HepG2 (cell line): ENCODE data around the gene KAZALD1. TPM values are rescaled to one million over a fixed set of nuclear protein-coding genes. Genes with fewer than 3 reads are reported as not detected.

Source experiments
- ADNP ChIP-seq: sonication (generic); formaldehyde crosslinking; IDR thresholded peaks from 2 replicates; pipeline ENCODE4 v1.4.0; 2020; ENCODE audit warnings: missing genetic modification reagents
- MIER3 ChIP-seq: IDR thresholded peaks from 2 replicates; pipeline ENCODE4 v1.6.1; 2016; ENCODE audit warnings: missing compliant biosample characterization, borderline replicate concordance
- NPAS2 ChIP-seq: sonication (generic); formaldehyde crosslinking; IDR thresholded peaks from 2 replicates; pipeline ENCODE4 v1.8.0; 2022; ENCODE audit warnings: mild to moderate bottlenecking, missing genetic modification reagents, borderline replicate concordance
- POLR2AphosphoS2 ChIP-seq: IDR thresholded peaks from 2 replicates; pipeline ENCODE4 v1.6.1; 2011; ENCODE audit warnings: low read depth, low read length, improper control_type of control experiment
- RORA ChIP-seq: sonication (generic); formaldehyde crosslinking; IDR thresholded peaks from 2 replicates; pipeline ENCODE4 v1.5.0; 2020; ENCODE audit warnings: mild to moderate bottlenecking, missing genetic modification reagents, moderate library complexity
- TBX2 ChIP-seq: sonication (generic); formaldehyde crosslinking; IDR thresholded peaks from 2 replicates; pipeline ENCODE4 v1.5.0; 2020; ENCODE audit warnings: missing genetic modification reagents, mild to moderate bottlenecking, borderline replicate concordance
- ZFX ChIP-seq: sonication (generic); formaldehyde crosslinking; IDR thresholded peaks from 2 replicates; pipeline ENCODE4 v1.4.0; 2020; ENCODE audit warnings: mild to moderate bottlenecking, low read depth, missing genetic modification reagents, moderate library complexity
- ZNF253 ChIP-seq: sonication (generic); formaldehyde crosslinking; IDR thresholded peaks from 2 replicates; pipeline ENCODE4 v1.8.0; 2022; ENCODE audit warnings: mild to moderate bottlenecking, missing genetic modification reagents, borderline replicate concordance
- ZNF431 ChIP-seq: sonication (generic); formaldehyde crosslinking; IDR thresholded peaks from 2 replicates; pipeline ENCODE4 v1.9.0; 2022; ENCODE audit warnings: missing genetic modification reagents, low read depth, mild to moderate bottlenecking, borderline replicate concordance
- ZNF432 ChIP-seq: sonication (generic); formaldehyde crosslinking; IDR thresholded peaks from 2 replicates; pipeline ENCODE4 v1.5.0; 2020; ENCODE audit warnings: missing genetic modification reagents, mild to moderate bottlenecking, borderline replicate concordance
- ZNF605 ChIP-seq: sonication (generic); formaldehyde crosslinking; IDR thresholded peaks from 2 replicates; pipeline ENCODE4 v1.8.0; 2022; ENCODE audit warnings: mild to moderate bottlenecking, missing genetic modification reagents
- ZNF724P ChIP-seq: sonication (generic); formaldehyde crosslinking; IDR thresholded peaks from 2 replicates; pipeline ENCODE4 v1.8.0; 2022; ENCODE audit warnings: missing genetic modification reagents, borderline replicate concordance
- ZNF879 ChIP-seq: sonication (generic); formaldehyde crosslinking; IDR thresholded peaks from 2 replicates; pipeline ENCODE4 v1.8.1; 2023; ENCODE audit warnings: missing genetic modification reagents
- polyA plus RNA-seq, 8 experiments: library from polyadenylated mRNA; depleted of rRNA in 3 of 8; stranded (reverse) in 7 of 8; unstranded in 1 of 8; fragments of >200 nt; fragmentation: Illumina TruSeq in 4 of 8; extraction: Trizol in 4 of 8; gene quantifications; 2 replicates each; pipeline versions ENCODE4 v1.2.1 to v1.2.3, GENCODE V29; 2011 to 2016; ENCODE audit warnings: low read depth in 4 of 8, missing spikeins in 1 of 8, mixed read lengths in 1 of 8; ENCODE audit not compliant: insufficient read depth in 1 of 8
- total RNA-seq, 5 experiments: library from RNA; depleted of rRNA; stranded (reverse); fragments of >200 nt; fragmentation: Illumina TruSeq; extraction: Trizol; gene quantifications; 2 replicates each; pipeline ENCODE4 v1.2.3, GENCODE V29; 2016; ENCODE audit warnings: low read depth in 1 of 5
- TF ChIP-seq, protein P1 (sequence below): sonication (generic); formaldehyde crosslinking; IDR thresholded peaks from 2 replicates; pipeline ENCODE4 v1.4.0; 2020; ENCODE audit warnings: missing genetic modification reagents, mild to moderate bottlenecking, borderline replicate concordance
- TF ChIP-seq, protein P2 (sequence below): conservative IDR thresholded peaks from 2 replicates; pipeline ENCODE4 v1.6.1; 2018; ENCODE audit warnings: missing genetic modification reagents
- TF ChIP-seq, protein P3 (sequence below): sonication (generic); formaldehyde crosslinking; IDR thresholded peaks from 2 replicates; pipeline ENCODE4 v1.8.0; 2022; ENCODE audit warnings: missing genetic modification reagents, mild to moderate bottlenecking, borderline replicate concordance
- TF ChIP-seq, protein P4 (sequence below): sonication (generic); formaldehyde crosslinking; IDR thresholded peaks from 2 replicates; pipeline ENCODE4 v1.8.0; 2022; ENCODE audit warnings: mild to moderate bottlenecking, missing genetic modification reagents, borderline replicate concordance
- TF ChIP-seq, protein P5 (sequence below): sonication (generic); formaldehyde crosslinking; IDR thresholded peaks from 2 replicates; pipeline ENCODE4 v1.5.1; 2020; ENCODE audit warnings: mild to moderate bottlenecking, moderate library complexity, missing genetic modification reagents

The KAZALD1 gene
- total and polyA plus RNA-seq, 2 of the 13 experiments (the other 11 are each of a cell fraction or from before 2014, with no cell fraction given), result 16.7 to 27.7 TPM

DNA sequence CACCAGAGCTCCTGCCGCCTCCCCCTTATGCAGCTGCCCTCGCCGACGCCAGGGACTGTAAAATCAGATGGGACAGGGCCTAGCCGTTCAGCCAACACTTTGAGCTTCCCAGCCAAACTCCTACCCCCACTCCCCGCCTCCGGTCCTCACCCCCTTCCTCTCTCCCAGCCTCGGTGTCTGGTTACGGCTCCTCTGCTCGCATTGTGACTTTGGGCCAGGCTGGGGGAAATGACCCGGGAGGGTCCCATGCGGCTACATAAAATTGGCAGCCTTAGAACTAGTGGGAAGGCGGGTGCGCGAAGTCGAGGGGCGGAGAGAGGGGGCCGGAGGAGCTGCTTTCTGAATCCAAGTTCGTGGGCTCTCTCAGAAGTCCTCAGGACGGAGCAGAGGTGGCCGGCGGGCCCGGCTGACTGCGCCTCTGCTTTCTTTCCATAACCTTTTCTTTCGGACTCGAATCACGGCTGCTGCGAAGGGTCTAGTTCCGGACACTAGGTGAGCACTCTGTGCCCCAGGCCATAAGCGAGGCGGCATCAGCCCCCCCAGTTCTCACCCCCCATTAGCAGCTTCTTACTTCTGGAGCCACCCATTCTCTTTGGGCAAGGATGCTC is at the start of gene KAZALD1 (continued):
- TF ChIP-seq, protein P1, sequence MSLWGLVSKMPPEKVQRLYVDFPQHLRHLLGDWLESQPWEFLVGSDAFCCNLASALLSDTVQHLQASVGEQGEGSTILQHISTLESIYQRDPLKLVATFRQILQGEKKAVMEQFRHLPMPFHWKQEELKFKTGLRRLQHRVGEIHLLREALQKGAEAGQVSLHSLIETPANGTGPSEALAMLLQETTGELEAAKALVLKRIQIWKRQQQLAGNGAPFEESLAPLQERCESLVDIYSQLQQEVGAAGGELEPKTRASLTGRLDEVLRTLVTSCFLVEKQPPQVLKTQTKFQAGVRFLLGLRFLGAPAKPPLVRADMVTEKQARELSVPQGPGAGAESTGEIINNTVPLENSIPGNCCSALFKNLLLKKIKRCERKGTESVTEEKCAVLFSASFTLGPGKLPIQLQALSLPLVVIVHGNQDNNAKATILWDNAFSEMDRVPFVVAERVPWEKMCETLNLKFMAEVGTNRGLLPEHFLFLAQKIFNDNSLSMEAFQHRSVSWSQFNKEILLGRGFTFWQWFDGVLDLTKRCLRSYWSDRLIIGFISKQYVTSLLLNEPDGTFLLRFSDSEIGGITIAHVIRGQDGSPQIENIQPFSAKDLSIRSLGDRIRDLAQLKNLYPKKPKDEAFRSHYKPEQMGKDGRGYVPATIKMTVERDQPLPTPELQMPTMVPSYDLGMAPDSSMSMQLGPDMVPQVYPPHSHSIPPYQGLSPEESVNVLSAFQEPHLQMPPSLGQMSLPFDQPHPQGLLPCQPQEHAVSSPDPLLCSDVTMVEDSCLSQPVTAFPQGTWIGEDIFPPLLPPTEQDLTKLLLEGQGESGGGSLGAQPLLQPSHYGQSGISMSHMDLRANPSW (CRISPR knock-in tag), result peak; percentile 44; the same call in 1 of the 2 replicates
- TF ChIP-seq NPAS2 (CRISPR knock-in tag), result no peak
- TF ChIP-seq, protein P2, sequence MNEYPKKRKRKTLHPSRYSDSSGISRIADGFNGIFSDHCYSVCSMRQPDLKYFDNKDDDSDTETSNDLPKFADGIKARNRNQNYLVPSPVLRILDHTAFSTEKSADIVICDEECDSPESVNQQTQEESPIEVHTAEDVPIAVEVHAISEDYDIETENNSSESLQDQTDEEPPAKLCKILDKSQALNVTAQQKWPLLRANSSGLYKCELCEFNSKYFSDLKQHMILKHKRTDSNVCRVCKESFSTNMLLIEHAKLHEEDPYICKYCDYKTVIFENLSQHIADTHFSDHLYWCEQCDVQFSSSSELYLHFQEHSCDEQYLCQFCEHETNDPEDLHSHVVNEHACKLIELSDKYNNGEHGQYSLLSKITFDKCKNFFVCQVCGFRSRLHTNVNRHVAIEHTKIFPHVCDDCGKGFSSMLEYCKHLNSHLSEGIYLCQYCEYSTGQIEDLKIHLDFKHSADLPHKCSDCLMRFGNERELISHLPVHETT (CRISPR knock-in tag), result no peak
- TF ChIP-seq ZNF605, result no peak
- TF ChIP-seq, protein P3, sequence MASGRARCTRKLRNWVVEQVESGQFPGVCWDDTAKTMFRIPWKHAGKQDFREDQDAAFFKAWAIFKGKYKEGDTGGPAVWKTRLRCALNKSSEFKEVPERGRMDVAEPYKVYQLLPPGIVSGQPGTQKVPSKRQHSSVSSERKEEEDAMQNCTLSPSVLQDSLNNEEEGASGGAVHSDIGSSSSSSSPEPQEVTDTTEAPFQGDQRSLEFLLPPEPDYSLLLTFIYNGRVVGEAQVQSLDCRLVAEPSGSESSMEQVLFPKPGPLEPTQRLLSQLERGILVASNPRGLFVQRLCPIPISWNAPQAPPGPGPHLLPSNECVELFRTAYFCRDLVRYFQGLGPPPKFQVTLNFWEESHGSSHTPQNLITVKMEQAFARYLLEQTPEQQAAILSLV (CRISPR knock-in tag), result no peak
- TF ChIP-seq ADNP (CRISPR knock-in tag), result no peak
- 0 out of 2 replicates have a peak, but pooled peaks have one; percentile 41 for TF ChIP-seq ZNF879 (CRISPR knock-in tag)
- TF ChIP-seq ZNF431, result 0 out of 2 replicates have a peak, but pooled peaks have one; percentile 33
- no peak for TF ChIP-seq RORA (CRISPR knock-in tag)
- no peak for TF ChIP-seq ZNF724P (CRISPR knock-in tag)
- no peak for TF ChIP-seq POLR2AphosphoS2
- TF ChIP-seq ZNF432 (CRISPR knock-in tag), result peak; percentile 65; the same call in 1 of the 2 replicates
- no peak for TF ChIP-seq MIER3
- no peak for TF ChIP-seq TBX2 (CRISPR knock-in tag)
- TF ChIP-seq, protein P4, sequence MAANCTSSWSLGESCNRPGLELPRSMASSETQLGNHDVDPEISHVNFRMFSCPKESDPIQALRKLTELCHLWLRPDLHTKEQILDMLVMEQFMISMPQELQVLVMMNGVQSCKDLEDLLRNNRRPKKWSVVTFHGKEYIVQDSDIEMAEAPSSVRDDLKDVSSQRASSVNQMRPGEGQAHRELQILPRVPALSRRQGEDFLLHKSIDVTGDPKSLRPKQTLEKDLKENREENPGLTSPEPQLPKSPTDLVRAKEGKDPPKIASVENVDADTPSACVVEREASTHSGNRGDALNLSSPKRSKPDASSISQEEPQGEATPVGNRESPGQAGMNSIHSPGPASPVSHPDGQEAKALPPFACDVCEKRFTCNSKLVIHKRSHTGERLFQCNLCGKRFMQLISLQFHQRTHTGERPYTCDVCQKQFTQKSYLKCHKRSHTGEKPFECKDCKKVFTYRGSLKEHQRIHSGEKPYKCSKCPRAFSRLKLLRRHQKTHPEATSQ (CRISPR knock-in tag), result no peak
- no peak for TF ChIP-seq ZFX
- TF ChIP-seq, protein P5, sequence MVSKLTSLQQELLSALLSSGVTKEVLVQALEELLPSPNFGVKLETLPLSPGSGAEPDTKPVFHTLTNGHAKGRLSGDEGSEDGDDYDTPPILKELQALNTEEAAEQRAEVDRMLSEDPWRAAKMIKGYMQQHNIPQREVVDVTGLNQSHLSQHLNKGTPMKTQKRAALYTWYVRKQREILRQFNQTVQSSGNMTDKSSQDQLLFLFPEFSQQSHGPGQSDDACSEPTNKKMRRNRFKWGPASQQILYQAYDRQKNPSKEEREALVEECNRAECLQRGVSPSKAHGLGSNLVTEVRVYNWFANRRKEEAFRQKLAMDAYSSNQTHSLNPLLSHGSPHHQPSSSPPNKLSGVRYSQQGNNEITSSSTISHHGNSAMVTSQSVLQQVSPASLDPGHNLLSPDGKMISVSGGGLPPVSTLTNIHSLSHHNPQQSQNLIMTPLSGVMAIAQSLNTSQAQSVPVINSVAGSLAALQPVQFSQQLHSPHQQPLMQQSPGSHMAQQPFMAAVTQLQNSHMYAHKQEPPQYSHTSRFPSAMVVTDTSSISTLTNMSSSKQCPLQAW (CRISPR knock-in tag), result 0 out of 2 replicates have a peak, but pooled peaks have one; percentile 12
- TF ChIP-seq ZNF253 (CRISPR knock-in tag), result no peak
